ENCODE data around the gene THOP1.

GRCh38 chr19:2824129-2824528 lies 38.8 kb downstream of the THOP1 start:
- TF ChIP-seq CTCF (conservative IDR thresholded peaks at IDR 0.05) (no peak), EZH2 (IDR thresholded peaks at IDR 0.05; ENCODE audit: low read depth) (no peak)

Measured in PC-9 (cell line).